HG02884 (cell line): ENCODE measurements around the gene SAA4.
"Not testable (repeated sequence)": the region's sequence is repeated elsewhere in the genome, so short reads cannot be mapped to it uniquely, and the experiment has no call there.

Source experiments
- ATAC-seq: cut with Tn5 transposase; IDR thresholded peaks from one replicate; pipeline ENCODE4 v1.9.1; 2021; ENCODE audit warnings: mild to moderate bottlenecking, moderate library complexity; ENCODE audit not compliant: unreplicated experiment

Gene SAA4

GRCh38 chr11:18191376-18191775, 45.2 kb downstream of the SAA4 start:
- ATAC-seq = no peak

GRCh38 chr11:18189476-18190245, 46.9 kb downstream of the SAA4 start:
- ATAC-seq = not testable (repeated sequence)

- ATAC-seq = no peak
These were observed 47.8 kb downstream of the SAA4 start for GRCh38 chr11:18188796-18189195.
